A673 (cell line): ENCODE measurements around the gene ERP44. TPM values are rescaled to one million over a fixed set of nuclear protein-coding genes. Genes with fewer than 3 reads are reported as not detected.

Source experiments
- BruUV-seq: library from RNA; stranded (reverse); fragments of 400-500 nt; replicated peaks from 2 replicates; lab custom pipeline; 2021; lab: Mats Ljungman, UMichigan
- CTCF ChIA-PET: fragments of 300-600 bp; sonication (Branson Sonifier 250); formaldehyde crosslinking; loops from one replicate; lab custom pipeline; 2022; ENCODE audit warnings: antibody characterized with exemption; lab: Charles Lee
- POLR2A ChIA-PET: fragments of 300-600 bp; sonication (Branson Sonifier 250); formaldehyde crosslinking; loops from one replicate; lab custom pipeline; 2022; ENCODE audit warnings: antibody characterized with exemption; ENCODE audit not compliant: low non-redundant PET; lab: Charles Lee
- DNase-seq: peaks from one replicate; pipeline ENCODE4 v3.0.0-alpha.2; 2015; ENCODE audit warnings: low spot score
- H3K27ac ChIP-seq: fragments of 200-600 bp; sonication (generic); 2 replicates; pipeline ENCODE4 v1.5.1; 2016; ENCODE audit warnings: mixed run types, low read depth, mild to moderate bottlenecking, mixed read lengths, antibody characterized with exemption, low read length; ENCODE audit not compliant: poor library complexity, severe bottlenecking
- H3K27me3 ChIP-seq: fragments of 200-600 bp; sonication (generic); replicated peaks from 2 replicates; pipeline ENCODE4 v1.6.1; 2017; ENCODE audit warnings: mixed run types, low read depth, mild to moderate bottlenecking, mixed read lengths, antibody characterized with exemption, low read length; ENCODE audit not compliant: insufficient read depth, poor library complexity
- H3K36me3 ChIP-seq: fragments of 200-600 bp; sonication (generic); 2 replicates; pipeline ENCODE4 v1.6.1; 2016; ENCODE audit warnings: mixed run types, mild to moderate bottlenecking, mixed read lengths, antibody characterized with exemption, low read length; ENCODE audit not compliant: insufficient read depth, poor library complexity, severe bottlenecking
- H3K4me1 ChIP-seq: fragments of 200-600 bp; sonication (generic); 2 replicates; pipeline ENCODE4 v1.6.1; 2017; ENCODE audit warnings: mixed run types, mild to moderate bottlenecking, mixed read lengths, antibody characterized with exemption, low read length; ENCODE audit not compliant: insufficient read depth, poor library complexity, severe bottlenecking
- H3K4me3 ChIP-seq: fragments of 200-600 bp; sonication (generic); 2 replicates; pipeline ENCODE4 v1.5.1; 2016; ENCODE audit warnings: low read depth, mixed run types, mild to moderate bottlenecking, mixed read lengths, low read length; ENCODE audit not compliant: poor library complexity, severe bottlenecking
- H3K9me3 ChIP-seq: fragments of 200-600 bp; sonication (generic); 2 replicates; pipeline ENCODE4 v1.6.1; 2016; ENCODE audit warnings: mixed run types, low read depth, mild to moderate bottlenecking, mixed read lengths, antibody characterized with exemption, low read length; ENCODE audit not compliant: poor library complexity, severe bottlenecking
- CTCF ChIP-seq: fragments of 300-800, 200-600 bp; sonication (generic); conservative IDR thresholded peaks from 2 replicates; pipeline ENCODE4 v1.5.1; 2017; ENCODE audit warnings: low read depth, mild to moderate bottlenecking, antibody characterized with exemption, low read length, moderate library complexity, mixed read lengths
- EZH2 ChIP-seq: fragments of 200-600 bp; sonication (generic); IDR thresholded peaks from 2 replicates; pipeline ENCODE4 v1.6.1; 2017; ENCODE audit warnings: borderline replicate concordance, low read depth, mild to moderate bottlenecking, mixed read lengths, antibody characterized with exemption, low read length; ENCODE audit not compliant: poor library complexity, severe bottlenecking
- intact Hi-C: fragments of 100-400 bp; cut with micrococcal nuclease; formaldehyde crosslinking; loops from one replicate; pipeline ENCODE4 v1.10.0; 2022; ENCODE audit not compliant: unreplicated experiment
- total RNA-seq: library from RNA; stranded (reverse); gene quantifications from 2 replicates; pipeline ENCODE4 v1.2.3, GENCODE V29; 2021

Gene ERP44
- total RNA-seq, 1 experiment from 2014 or later: 16.8 TPM

DNA sequence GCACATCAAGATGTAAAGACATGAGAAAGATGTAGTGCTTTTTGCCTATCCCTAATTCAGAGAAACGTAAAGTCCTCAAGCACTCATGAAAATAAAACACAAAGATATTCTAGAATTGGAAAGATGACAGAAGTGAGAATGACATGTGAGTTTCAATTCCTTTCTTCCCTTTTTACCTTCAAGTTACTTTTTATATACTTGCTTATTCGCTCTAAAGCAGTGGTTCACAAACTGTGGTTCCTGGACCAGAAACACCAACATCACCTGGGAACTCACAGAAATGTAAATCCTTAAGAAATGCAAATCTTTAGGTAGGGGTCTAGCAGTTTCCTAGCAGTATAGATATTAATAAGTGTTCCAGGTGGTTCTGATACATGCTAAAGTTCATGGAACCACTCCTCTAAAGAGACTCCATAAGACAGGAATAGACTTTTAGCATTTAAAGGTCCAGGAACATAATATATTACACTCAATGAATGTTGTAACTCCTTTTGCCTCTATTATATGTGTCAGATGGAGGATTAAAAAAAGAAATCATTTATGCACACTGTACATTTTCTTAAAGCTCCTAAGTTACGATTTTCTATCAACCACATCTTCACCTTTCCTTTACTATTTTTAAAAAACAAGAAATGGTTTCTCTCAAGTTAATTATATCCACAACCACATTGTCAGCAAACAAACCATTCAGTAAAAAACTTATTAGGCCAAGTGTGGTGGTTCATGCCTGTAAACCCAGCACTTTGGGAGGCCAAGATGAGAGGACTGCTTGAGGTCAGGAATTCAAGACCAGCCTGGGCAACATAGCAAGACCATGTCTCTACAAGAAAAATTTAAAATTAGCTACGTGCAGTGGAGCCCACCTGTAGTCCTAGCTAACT, 39.9 kb downstream of the ERP44 start:
- no peak for DNase-seq
- peaks cover 16% of the 10 kb centered on the region for H3K4me1 ChIP-seq
- no peaks in the 10 kb centered on the region for H3K9me3 ChIP-seq
- CTCF ChIA-PET: no interaction called here
- TF ChIP-seq CTCF (no peak), EZH2 (no peak)
- intact Hi-C loops: no loop called here
- H3K4me3 ChIP-seq: no peak overlapping the region
- POLR2A ChIA-PET: no interaction called here
- BruUV-seq: no TSS peak
- H3K27ac ChIP-seq: no peak overlapping the region
- no peaks in the 10 kb centered on the region for H3K27me3 ChIP-seq
- no peaks in the 10 kb centered on the region for H3K36me3 ChIP-seq

DNA sequence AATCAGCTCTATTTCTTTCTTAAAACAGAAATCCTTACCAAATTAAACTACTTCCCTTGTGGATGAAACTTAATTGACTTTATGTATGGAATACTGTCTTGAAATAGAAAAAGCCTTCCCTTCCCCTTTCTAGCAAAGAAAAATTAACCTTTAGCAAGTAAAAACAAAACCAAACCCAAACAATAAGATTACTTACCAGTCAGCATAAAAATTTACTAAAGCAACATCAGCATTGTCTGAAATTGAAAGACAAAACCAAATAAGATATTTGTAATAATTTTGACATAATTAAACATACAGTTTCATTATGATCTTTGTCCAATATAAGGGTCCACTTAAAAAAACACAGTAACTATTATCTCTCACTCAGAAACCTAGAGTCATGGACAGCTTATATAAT, 41.2 kb downstream of the ERP44 start:
- no peak for DNase-seq
- intact Hi-C loops: no loop called here
- no peaks in the 10 kb centered on the region for H3K27me3 ChIP-seq
- no peak for TF ChIP-seq CTCF
- no peak for TF ChIP-seq EZH2
- no peaks in the 10 kb centered on the region for H3K9me3 ChIP-seq
- no peak overlapping the region for H3K27ac ChIP-seq
- no peak overlapping the region for H3K4me3 ChIP-seq
- no peaks in the 10 kb centered on the region for H3K36me3 ChIP-seq
- H3K4me1 ChIP-seq: peaks cover 7% of the 10 kb centered on the region
- BruUV-seq: no TSS peak
- ChIA-PET CTCF (no interaction called here), POLR2A (no interaction called here)

DNA sequence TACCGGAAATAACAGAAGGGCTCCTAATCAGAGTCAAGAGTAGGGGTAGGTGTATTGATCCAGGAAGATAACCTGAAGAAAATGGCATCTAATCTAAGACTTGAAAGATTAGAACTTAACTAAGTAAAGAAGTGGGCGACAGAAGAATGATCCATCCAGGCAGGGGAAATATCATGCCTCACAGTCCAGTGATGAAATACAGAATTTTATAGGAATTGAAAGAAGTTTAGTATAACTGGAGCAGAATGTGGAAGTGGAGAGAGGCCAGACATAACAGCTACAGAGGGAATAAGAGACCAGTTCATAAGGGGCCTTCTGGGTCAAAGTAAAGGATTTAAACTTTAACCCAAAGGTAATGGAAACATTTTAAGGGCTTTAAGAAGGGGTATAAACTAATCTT, 42.2 kb downstream of the ERP44 start:
- no peak overlapping the region for H3K27ac ChIP-seq
- intact Hi-C loops: no loop called here
- BruUV-seq: no TSS peak
- H3K4me1 ChIP-seq: peaks cover 11% of the 10 kb centered on the region
- TF ChIP-seq CTCF (no peak), EZH2 (no peak)
- POLR2A ChIA-PET: no interaction called here
- H3K4me3 ChIP-seq: no peak overlapping the region
- H3K36me3 ChIP-seq: no peaks in the 10 kb centered on the region
- no peak for DNase-seq
- no peaks in the 10 kb centered on the region for H3K27me3 ChIP-seq
- CTCF ChIA-PET: no interaction called here
- H3K9me3 ChIP-seq: no peaks in the 10 kb centered on the region
